Measurements from ENCODE around the gene ANKRD50.

- TF ChIP-seq CTCF (IDR thresholded peaks at IDR 0.05) (no peak), POLR2A (IDR thresholded peaks at IDR 0.05) (no peak)
These were observed 1.6 kb downstream of the ANKRD50 start for GRCh38 chr4:124710911-124711310.

Data from esophagus squamous epithelium (tissue), 4 donors.